Ovary (tissue), 10 donors: ENCODE measurements around the gene OR8H1. TPM values are rescaled to one million over a fixed set of nuclear protein-coding genes. Genes with fewer than 3 reads are reported as not detected.

Experiments used
- DNase-seq, 5 donors: peaks; one replicate each; pipeline ENCODE4 v3.0.0-alpha.2; 2019 to 2020
- H3K27ac ChIP-seq, 2 donors: fragments of 200-600 bp; one replicate each; pipeline versions ENCODE4 v1.5.1 to v1.8.0; 2019 to 2022
- H3K27me3 ChIP-seq: fragments of 200-600 bp; one replicate; pipeline ENCODE4 v1.8.0; 2022
- H3K36me3 ChIP-seq: fragments of 200-600 bp; sonication (generic); one replicate; pipeline ENCODE4 v1.5.1; 2019
- H3K4me1 ChIP-seq: one replicate; pipeline ENCODE4 v1.8.1; 2013; ENCODE audit warnings: mild to moderate bottlenecking, moderate library complexity; ENCODE audit not compliant: insufficient read depth
- H3K4me3 ChIP-seq: fragments of 200-600 bp; sonication (generic); one replicate; pipeline ENCODE4 v1.5.1; 2017
- H3K9me3 ChIP-seq, 2 donors: fragments of 200-600 bp in 1 of 2; sonication (generic) in 1 of 2; one replicate each; pipeline versions ENCODE4 v1.5.1 to v1.8.1; 2013 to 2019; ENCODE audit warnings: mild to moderate bottlenecking in 1 of 2, moderate library complexity in 1 of 2
- EP300 ChIP-seq: sonication (generic); formaldehyde crosslinking; IDR thresholded peaks from one replicate; pipeline ENCODE4 v1.6.1; 2017; ENCODE audit warnings: antibody characterized with exemption
- POLR2A ChIP-seq: fragments of 450-650 bp; IDR thresholded peaks from one replicate; pipeline ENCODE4 v1.6.1; 2017; ENCODE audit warnings: antibody characterized with exemption, mild to moderate bottlenecking, moderate library complexity
- WGBS, 3 donors: extraction: QIAGEN DNeasy Blood & Tissue Kit in 1 of 3; methylation state at CpG; one replicate each; pipeline versions ENCODE4 v1.1.5 to v1.1.7; 2013 to 2017; 5-methylcytosine and 5-hydroxymethylcytosine counted together
- intact Hi-C, 4 donors: fragments of 100-400 bp; cut with DNase I; formaldehyde crosslinking; loops; one replicate each; pipeline versions ENCODE4 v1.11.0 to v1.15.1; 2022 to 2023
- long read RNA-seq, 3 donors: library from polyadenylated mRNA in 2 of 3; unstranded in 2 of 3; transcript quantifications; one replicate each; pipeline ENCODE4 v2.0.0 and lab custom pipeline, GENCODE V29; 2021 to 2026
- polyA plus RNA-seq, 2 donors: library from polyadenylated mRNA; stranded (reverse); fragments of 200-250 nt in 1 of 2; fragments of 350-450 nt in 1 of 2; fragmentation: Illumina TruSeq in 1 of 2; extraction: RNeasy Lipid Tissue Mini Kit (QIAGEN cat#74804) in 1 of 2; gene quantifications; one replicate each; pipeline ENCODE4 v1.2.3, GENCODE V29; 2013 to 2014
- total RNA-seq, 7 donors: library from RNA; depleted of rRNA in 2 of 7; stranded (reverse); fragments of >200 nt in 2 of 7; fragmentation: NEBNext Ultra II Directional in 3 of 7; extraction: Animal tissue kit (Norgen Biotek cat#: 25700) in 3 of 7; gene quantifications; one replicate each; pipeline versions ENCODE4 v1.1.0 to v1.2.4, GENCODE V29; 2016 to 2023
- TF ChIP-seq, protein P1 (sequence below), 3 donors: fragments of 450-650 bp in 2 of 3; fragments of 200-600 bp in 1 of 3; IDR thresholded peaks; one replicate each; pipeline versions ENCODE4 v1.5.1 to v1.8.0; 2016 to 2022; ENCODE audit warnings: antibody characterized with exemption in 3 of 3, mild to moderate bottlenecking in 1 of 3
- donor health status: DM: no; HTN: no; CAD: no; lungs with moderate emphysema.
- donor health status: DM: no; HTN: no; CAD: no.
- donor health status: Bipolar disorder and iron deficiency.
- donor health status: DM: yes; HTN: yes; CAD: no.
- donor health status: DM: no; HTN: no; CAD: no.
- donor health status: DM: yes; HTN: yes; CAD: no.

The OR8H1 gene, protein sequence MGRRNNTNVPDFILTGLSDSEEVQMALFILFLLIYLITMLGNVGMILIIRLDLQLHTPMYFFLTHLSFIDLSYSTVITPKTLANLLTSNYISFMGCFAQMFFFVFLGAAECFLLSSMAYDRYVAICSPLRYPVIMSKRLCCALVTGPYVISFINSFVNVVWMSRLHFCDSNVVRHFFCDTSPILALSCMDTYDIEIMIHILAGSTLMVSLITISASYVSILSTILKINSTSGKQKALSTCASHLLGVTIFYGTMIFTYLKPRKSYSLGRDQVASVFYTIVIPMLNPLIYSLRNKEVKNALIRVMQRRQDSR
- total RNA-seq = not detected
- not detected for polyA plus RNA-seq
- long read RNA-seq, donor 1 = 0 reads
- long read RNA-seq, donor 2 = 0 reads
- long read RNA-seq, donor 3 = 0 reads

DNA sequence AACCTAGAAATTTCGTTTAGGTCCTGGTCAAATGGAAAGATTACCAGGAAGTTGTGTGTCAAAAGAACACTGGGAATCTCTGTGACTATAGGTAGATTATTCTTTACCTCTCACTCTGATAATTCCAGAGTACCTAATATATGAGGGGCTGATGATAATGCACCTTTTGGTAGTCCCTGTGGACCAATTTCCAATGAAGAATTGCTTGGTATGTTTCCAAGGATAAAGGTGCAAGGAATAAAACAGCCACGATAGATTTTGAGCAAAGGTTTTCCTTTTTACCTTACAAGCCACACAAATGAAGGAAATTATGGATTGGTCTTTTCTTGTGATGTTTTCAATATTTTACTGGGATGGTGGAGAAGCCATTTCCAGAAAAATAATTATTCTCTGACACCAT, at the start of gene OR8H1:
OR8H1 (minus strand) TSS at position 101 of the 400 bp plus-strand sequence. CDS start 1,192 bp downstream, outside the sequence.
- Histone ChIP-seq H3K27ac (no peak within 1 kb of the TSS), H3K36me3 (no peaks in the 10 kb centered on the region), H3K4me1 (no peaks in the 10 kb centered on the region), H3K4me3 (no peak within 1 kb of the TSS), H3K27me3 (no peaks in the 10 kb centered on the region), H3K9me3 (no peaks in the 10 kb centered on the region)
- 62 to 69% (median 64%) methylated on average over 2 of the region's 2 CpGs for WGBS, 3 donors
- intact Hi-C loops = no loop called here
- TF ChIP-seq, protein P1, sequence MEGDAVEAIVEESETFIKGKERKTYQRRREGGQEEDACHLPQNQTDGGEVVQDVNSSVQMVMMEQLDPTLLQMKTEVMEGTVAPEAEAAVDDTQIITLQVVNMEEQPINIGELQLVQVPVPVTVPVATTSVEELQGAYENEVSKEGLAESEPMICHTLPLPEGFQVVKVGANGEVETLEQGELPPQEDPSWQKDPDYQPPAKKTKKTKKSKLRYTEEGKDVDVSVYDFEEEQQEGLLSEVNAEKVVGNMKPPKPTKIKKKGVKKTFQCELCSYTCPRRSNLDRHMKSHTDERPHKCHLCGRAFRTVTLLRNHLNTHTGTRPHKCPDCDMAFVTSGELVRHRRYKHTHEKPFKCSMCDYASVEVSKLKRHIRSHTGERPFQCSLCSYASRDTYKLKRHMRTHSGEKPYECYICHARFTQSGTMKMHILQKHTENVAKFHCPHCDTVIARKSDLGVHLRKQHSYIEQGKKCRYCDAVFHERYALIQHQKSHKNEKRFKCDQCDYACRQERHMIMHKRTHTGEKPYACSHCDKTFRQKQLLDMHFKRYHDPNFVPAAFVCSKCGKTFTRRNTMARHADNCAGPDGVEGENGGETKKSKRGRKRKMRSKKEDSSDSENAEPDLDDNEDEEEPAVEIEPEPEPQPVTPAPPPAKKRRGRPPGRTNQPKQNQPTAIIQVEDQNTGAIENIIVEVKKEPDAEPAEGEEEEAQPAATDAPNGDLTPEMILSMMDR (IDR thresholded peaks at IDR 0.05) = no peak
- TF ChIP-seq EP300 (no peak), POLR2A (no peak)
- DNase-seq = no peak

DNA sequence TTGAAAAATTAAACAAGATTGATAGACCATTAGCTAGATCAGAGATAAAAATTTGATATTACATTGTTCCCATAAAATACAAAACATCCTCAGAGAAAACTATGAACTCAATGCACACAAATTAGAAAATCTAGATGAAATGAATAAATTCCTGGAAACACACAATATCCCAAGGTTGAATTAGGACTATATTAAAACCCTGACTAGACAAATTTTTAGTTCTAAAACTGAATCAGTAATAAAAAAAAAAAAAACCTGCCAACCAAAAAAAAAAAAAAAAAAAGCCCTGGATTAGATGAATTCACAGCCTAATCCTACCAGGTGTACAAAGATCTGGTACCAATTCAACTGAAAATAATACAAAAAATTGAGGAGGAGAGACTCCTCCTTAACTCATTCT, 48.2 kb upstream of the OR8H1 start:
- DNase-seq = no peak
- intact Hi-C loops = no loop called here
- H3K4me3 ChIP-seq = no peak overlapping the region
- no peaks in the 10 kb centered on the region for H3K27me3 ChIP-seq
- H3K27ac ChIP-seq = no peak overlapping the region
- H3K9me3 ChIP-seq = no peaks in the 10 kb centered on the region
- H3K4me1 ChIP-seq = no peaks in the 10 kb centered on the region
- TF ChIP-seq EP300 = no peak
- TF ChIP-seq POLR2A = no peak
- TF ChIP-seq, protein P1 (IDR thresholded peaks at IDR 0.05) = no peak
- no peaks in the 10 kb centered on the region for H3K36me3 ChIP-seq

DNA sequence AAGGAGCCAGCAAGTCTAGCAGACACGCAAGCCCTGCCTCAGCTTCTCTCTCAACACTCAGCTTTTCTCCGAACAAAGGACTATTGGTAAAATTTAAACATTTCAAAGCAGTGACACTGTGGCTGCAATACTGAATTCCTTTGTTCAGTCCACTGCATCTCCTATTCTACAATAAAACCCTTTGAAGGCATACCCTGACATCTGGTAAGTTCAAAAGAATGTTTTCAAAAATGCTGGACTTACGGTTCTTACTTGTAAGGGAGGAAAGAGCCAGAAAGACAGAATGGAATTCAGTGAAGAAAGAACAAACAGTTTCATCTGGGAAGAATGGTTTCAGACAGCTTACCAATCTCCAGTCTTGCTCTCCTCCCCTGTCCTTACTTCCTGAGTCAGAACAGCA, 41.1 kb upstream of the OR8H1 start:
- Histone ChIP-seq H3K36me3 (no peaks in the 10 kb centered on the region), H3K4me3 (no peak overlapping the region), H3K27ac (no peak overlapping the region), H3K4me1 (no peaks in the 10 kb centered on the region), H3K27me3 (no peaks in the 10 kb centered on the region), H3K9me3 (peaks cover 0 to 3% of the 10 kb centered on the region in 2 donors)
- intact Hi-C loops = no loop called here
- TF ChIP-seq, protein P1 (IDR thresholded peaks at IDR 0.05) = no peak
- no peak for TF ChIP-seq POLR2A
- no peak for TF ChIP-seq EP300
- DNase-seq = no peak
- WGBS, 3 donors = 60 to 67% (median 66%) methylated on average over 3 of the region's 3 CpGs

DNA sequence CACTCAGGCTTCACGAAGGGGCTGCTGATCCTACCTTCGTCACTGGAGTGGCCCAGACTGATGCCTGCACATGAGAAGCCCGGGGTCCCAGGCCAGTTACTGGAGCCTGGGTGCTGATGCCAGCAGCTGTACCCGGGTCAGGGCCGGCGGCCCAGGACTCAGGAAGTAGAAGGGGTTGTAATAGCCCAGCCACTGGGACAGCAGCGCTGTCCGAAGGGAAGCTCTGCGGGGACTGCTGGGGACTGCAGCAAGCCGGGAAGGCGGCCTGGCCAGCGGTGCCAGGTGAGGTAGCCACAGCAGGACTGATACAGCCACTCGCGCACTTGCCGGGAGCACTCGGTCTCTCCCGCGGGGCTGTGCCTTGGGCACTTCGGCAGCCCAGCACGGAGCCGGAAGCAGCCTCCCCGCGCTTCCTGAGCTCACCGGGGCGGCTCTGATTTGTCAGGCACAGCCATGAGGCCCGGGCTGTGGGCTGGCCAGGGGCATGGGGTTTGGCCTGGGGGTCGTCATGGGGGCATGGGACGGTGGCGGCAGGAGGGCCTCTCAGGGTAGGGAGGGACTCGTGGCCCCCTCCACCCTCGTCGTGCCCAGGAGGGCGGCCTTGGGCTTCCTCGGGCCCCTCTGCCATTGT, 39.9 kb upstream of the OR8H1 start:
- H3K27ac ChIP-seq = no peak overlapping the region
- 85 to 87% (median 86%) methylated on average over 16 to 34 of the region's 34 CpGs for WGBS, 3 donors
- H3K9me3 ChIP-seq = peaks cover 0 to 3% of the 10 kb centered on the region in 2 donors
- no peak overlapping the region for H3K4me3 ChIP-seq
- H3K27me3 ChIP-seq = no peaks in the 10 kb centered on the region
- TF ChIP-seq, protein P1 (IDR thresholded peaks at IDR 0.05) = no peak
- no peak for TF ChIP-seq POLR2A
- TF ChIP-seq EP300 = no peak
- no peak for DNase-seq
- no peaks in the 10 kb centered on the region for H3K36me3 ChIP-seq
- no peaks in the 10 kb centered on the region for H3K4me1 ChIP-seq
- intact Hi-C loops = no loop called here
